H9 (cell line): ENCODE data around the gene PREX1. TPM values are rescaled to one million over a fixed set of nuclear protein-coding genes. Genes with fewer than 3 reads are reported as not detected.

ENCODE experiments used
- DNase-seq: peaks from one replicate; pipeline ENCODE4 v3.0.0-alpha.2; 2017
- H2AFZ ChIP-seq: one replicate; pipeline ENCODE4 v1.6.1; 2013; ENCODE audit warnings: mild to moderate bottlenecking, low read length, control low read depth, moderate library complexity
- H2AK5ac ChIP-seq: 2 replicates; pipeline ENCODE4 v1.6.1; 2013; ENCODE audit warnings: low read length, control low read depth, mixed read lengths; ENCODE audit not compliant: insufficient read length
- H2BK120ac ChIP-seq: one replicate; pipeline ENCODE4 v1.6.1; 2013; ENCODE audit warnings: low read depth, mild to moderate bottlenecking, low read length, control low read depth, inconsistent platforms; ENCODE audit not compliant: poor library complexity, severe bottlenecking
- H2BK12ac ChIP-seq: 2 replicates; pipeline ENCODE4 v1.6.1; 2013; ENCODE audit warnings: low read length, control low read depth, mixed read lengths, low read depth; ENCODE audit not compliant: insufficient read length
- H2BK15ac ChIP-seq: 2 replicates; pipeline ENCODE4 v1.6.1; 2013; ENCODE audit warnings: low read depth, low read length, control low read depth
- H2BK20ac ChIP-seq: one replicate; pipeline ENCODE4 v1.6.1; 2013; ENCODE audit warnings: low read depth, mild to moderate bottlenecking, low read length, control low read depth, inconsistent platforms; ENCODE audit not compliant: poor library complexity, severe bottlenecking
- H2BK5ac ChIP-seq: 2 replicates; pipeline ENCODE4 v1.6.1; 2013; ENCODE audit warnings: low read length, control low read depth, mixed read lengths; ENCODE audit not compliant: insufficient read length
- H3K14ac ChIP-seq: 2 replicates; pipeline ENCODE4 v1.6.1; 2013; ENCODE audit warnings: low read length, control low read depth; ENCODE audit not compliant: insufficient read depth
- H3K18ac ChIP-seq: 2 replicates; pipeline ENCODE4 v1.6.1; 2013; ENCODE audit warnings: low read depth, mild to moderate bottlenecking, mixed read lengths, low read length, control low read depth; ENCODE audit not compliant: insufficient read length
- H3K23ac ChIP-seq: 2 replicates; pipeline ENCODE4 v1.6.1; 2013; ENCODE audit warnings: low read length, control low read depth, mixed read lengths, low read depth; ENCODE audit not compliant: insufficient read length
- H3K23me2 ChIP-seq: 2 replicates; pipeline ENCODE4 v1.6.1; 2013; ENCODE audit warnings: low read depth, mild to moderate bottlenecking, mixed read lengths, low read length, control low read depth; ENCODE audit not compliant: insufficient read length, poor library complexity, severe bottlenecking
- H3K27ac ChIP-seq: 2 replicates; pipeline ENCODE4 v1.5.1; 2013; ENCODE audit warnings: low read length, control low read depth, mixed read lengths, low read depth; ENCODE audit not compliant: insufficient read length
- H3K27me3 ChIP-seq: 2 replicates; pipeline ENCODE4 v1.6.1; 2013; ENCODE audit warnings: low read length, control low read depth, inconsistent platforms; ENCODE audit not compliant: insufficient read depth
- H3K4ac ChIP-seq: 2 replicates; pipeline ENCODE4 v1.6.1; 2013; ENCODE audit warnings: low read depth, mild to moderate bottlenecking, control low read depth, inconsistent platforms, low read length, moderate library complexity
- H3K4me1 ChIP-seq: 2 replicates; pipeline ENCODE4 v1.6.1; 2013; ENCODE audit warnings: low read length, control low read depth, inconsistent platforms; ENCODE audit not compliant: insufficient read depth
- H3K4me2 ChIP-seq: 2 replicates; pipeline ENCODE4 v1.6.1; 2013; ENCODE audit warnings: low read length, control low read depth, mixed read lengths; ENCODE audit not compliant: insufficient read length, insufficient read depth
- H3K56ac ChIP-seq: 2 replicates; pipeline ENCODE4 v1.6.1; 2013; ENCODE audit warnings: low read depth, mild to moderate bottlenecking, mixed read lengths, low read length, control low read depth; ENCODE audit not compliant: insufficient read length
- H3K79me1 ChIP-seq: 2 replicates; pipeline ENCODE4 v1.6.1; 2013; ENCODE audit warnings: low read depth, mild to moderate bottlenecking, moderate library complexity, low read length, control low read depth, inconsistent platforms; ENCODE audit not compliant: insufficient read depth, poor library complexity, severe bottlenecking
- H3K79me2 ChIP-seq: 2 replicates; pipeline ENCODE4 v1.6.1; 2013; ENCODE audit warnings: low read length, control low read depth, inconsistent platforms; ENCODE audit not compliant: insufficient read depth
- H3K9ac ChIP-seq: 2 replicates; pipeline ENCODE4 v1.6.1; 2013; ENCODE audit warnings: low read length, control low read depth, mixed read lengths; ENCODE audit not compliant: insufficient read length; ENCODE audit errors: extremely low read depth
- H3K9me3 ChIP-seq: one replicate; pipeline ENCODE4 v1.6.1; 2013; ENCODE audit warnings: low read depth, low read length, inconsistent platforms; ENCODE audit not compliant: control insufficient read depth
- H3T11ph ChIP-seq: one replicate; pipeline ENCODE4 v1.6.1; 2013; ENCODE audit warnings: mild to moderate bottlenecking, low read length, control low read depth, inconsistent platforms
- H4K20me1 ChIP-seq: one replicate; pipeline ENCODE4 v1.6.1; 2013; ENCODE audit not compliant: control insufficient read depth, insufficient read length, insufficient read depth
- H4K5ac ChIP-seq: 2 replicates; pipeline ENCODE4 v1.6.1; 2013; ENCODE audit warnings: low read depth, mild to moderate bottlenecking, mixed read lengths, low read length, control low read depth; ENCODE audit not compliant: insufficient read length
- H4K8ac ChIP-seq: replicated peaks from 2 replicates; pipeline ENCODE4 v1.6.1; 2013; ENCODE audit warnings: low read length, control low read depth, mixed read lengths, low read depth; ENCODE audit not compliant: insufficient read length
- H4K91ac ChIP-seq: 2 replicates; pipeline ENCODE4 v1.6.1; 2013; ENCODE audit warnings: low read depth, mild to moderate bottlenecking, moderate library complexity, mixed read lengths, low read length, control low read depth; ENCODE audit not compliant: insufficient read length
- H3K27ac Mint-ChIP-seq, 3 experiments: 2 replicates in 2 of 3; 3 replicates in 1 of 3; pipeline ENCODE4 v1.8.0; 2020 to 2021; ENCODE audit warnings: mixed read lengths in 3 of 3, mild to moderate bottlenecking in 1 of 3, moderate library complexity in 1 of 3
- H3K27me3 Mint-ChIP-seq: 2 replicates; pipeline ENCODE4 v1.8.0; 2021; ENCODE audit warnings: low read depth, mild to moderate bottlenecking, moderate library complexity, mixed read lengths
- H3K36me3 Mint-ChIP-seq, 3 experiments: 2 replicates in 2 of 3; 3 replicates in 1 of 3; pipeline ENCODE4 v1.8.0; 2020 to 2021; ENCODE audit warnings: low read depth in 3 of 3, mixed read lengths in 3 of 3; ENCODE audit not compliant: insufficient read depth in 1 of 3
- H3K4me1 Mint-ChIP-seq, 2 experiments: 2 replicates each; pipeline ENCODE4 v1.8.0; 2020; ENCODE audit warnings: mixed read lengths in 2 of 2
- H3K4me3 Mint-ChIP-seq, 2 experiments: 2 replicates in 1 of 2; 3 replicates in 1 of 2; pipeline ENCODE4 v1.8.0; 2020 to 2021; ENCODE audit warnings: mild to moderate bottlenecking in 2 of 2, mixed read lengths in 2 of 2, moderate library complexity in 1 of 2
- H3K9me3 Mint-ChIP-seq, 2 experiments: 2 replicates in 1 of 2; 3 replicates in 1 of 2; pipeline ENCODE4 v1.8.0; 2020; ENCODE audit warnings: mild to moderate bottlenecking in 2 of 2, mixed read lengths in 2 of 2, moderate library complexity in 1 of 2
- CTCF ChIP-seq: fragments of 200-600 bp; sonication (generic); conservative IDR thresholded peaks from 3 replicates; pipeline ENCODE4 v1.8.0; 2021; ENCODE audit warnings: antibody characterized with exemption, mild to moderate bottlenecking
- WGBS: extraction: QIAGEN DNeasy Blood & Tissue Kit; methylation state at CpG from one replicate; pipeline ENCODE4 v1.1.7; 2013; ENCODE audit warnings: missing lambda C conversion rate, low lambda C conversion rate, mixed read lengths; ENCODE audit not compliant: insufficient read length; ENCODE audit errors: extremely low coverage; 5-methylcytosine and 5-hydroxymethylcytosine counted together
- total RNA-seq: library from RNA; stranded (reverse); gene quantifications from 2 replicates; pipeline ENCODE4 v1.2.1, GENCODE V29; 2021

Gene PREX1
- total RNA-seq, 1 experiment from 2014 or later: 6.6 TPM

DNA sequence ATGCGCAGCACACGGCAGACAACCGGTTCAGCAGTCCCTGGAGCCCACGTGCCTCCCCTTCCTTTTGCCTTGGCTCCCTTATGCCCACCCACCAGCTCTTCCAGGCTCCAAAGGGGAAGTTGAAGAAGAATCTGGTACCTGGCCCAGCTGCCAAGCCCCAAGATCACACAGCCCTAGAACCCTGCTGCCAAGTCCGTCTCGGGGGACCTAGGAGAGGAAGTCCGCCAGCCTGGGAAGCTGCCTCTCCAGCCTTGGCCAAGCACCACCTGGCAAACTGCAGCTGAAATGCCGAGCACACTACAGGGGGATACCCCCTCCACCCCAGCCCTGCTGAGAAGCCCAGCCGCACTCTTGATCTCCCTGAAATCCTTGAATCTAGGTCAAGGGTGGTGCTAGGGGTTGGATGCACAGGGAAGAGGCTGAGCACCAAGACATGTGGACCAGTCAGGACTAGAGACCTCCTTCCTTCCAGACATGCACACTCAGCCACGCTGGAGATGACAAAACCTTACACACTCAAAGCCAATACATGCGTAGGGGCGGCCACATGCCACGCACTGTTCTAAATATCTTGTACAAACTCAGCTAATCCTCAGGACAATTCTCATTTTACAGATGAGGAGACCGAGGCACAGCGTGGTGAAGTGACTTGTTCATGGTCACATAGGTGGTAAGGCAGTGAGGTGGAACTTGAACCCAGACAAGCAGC lies 124.1 kb downstream of the PREX1 start:
- Histone ChIP-seq H2BK120ac (no peak overlapping the region), H3K9ac (no peak overlapping the region), H2BK5ac (no peak overlapping the region), H3T11ph (no peak overlapping the region), H3K4ac (no peak overlapping the region), H3K14ac (no peak overlapping the region), H3K9me3 (no peaks in the 10 kb centered on the region), H2AFZ (no peak overlapping the region), H2BK12ac (no peak overlapping the region), H3K4me2 (no peak overlapping the region), H2AK5ac (no peak overlapping the region), H3K4me1 (no peaks in the 10 kb centered on the region), H4K91ac (no peak overlapping the region), H3K79me2 (no peaks in the 10 kb centered on the region), H3K23ac (no peak overlapping the region), H3K23me2 (no peaks in the 10 kb centered on the region), H4K8ac (no peak overlapping the region), H4K5ac (no peak overlapping the region), H3K27me3 (no peaks in the 10 kb centered on the region), H3K18ac (no peak overlapping the region), H3K79me1 (no peaks in the 10 kb centered on the region), H3K27ac (no peak overlapping the region), H3K56ac (no peak overlapping the region), H4K20me1 (no peaks in the 10 kb centered on the region), H2BK15ac (no peak overlapping the region), H2BK20ac (no peak overlapping the region)
- no peak for DNase-seq
- WGBS: no CpG with 5 or more reads among the region's 15 CpGs
- no peak for TF ChIP-seq CTCF
- H3K27me3 Mint-ChIP-seq: no peaks in the 10 kb centered on the region
- H3K4me1 Mint-ChIP-seq: peaks cover 2 to 7% of the 10 kb centered on the region in 2 experiments
- H3K4me3 Mint-ChIP-seq: no peak overlapping the region
- peak overlapping the region in 1 of 3 experiments; percentile 50; a peak in 1 of 7 replicates for H3K27ac Mint-ChIP-seq
- H3K9me3 Mint-ChIP-seq: no peaks in the 10 kb centered on the region
- H3K36me3 Mint-ChIP-seq: no peaks in the 10 kb centered on the region; a peak in 1 of 7 replicates
